AG10803 (cell line): ENCODE results near the gene C6orf52.

Source experiments
- DNase-seq: peaks from one replicate; pipeline ENCODE4 v3.0.0; 2010; ENCODE audit warnings: low read depth
- H3K4me3 ChIP-seq: 2 replicates; pipeline ENCODE4 v1.5.1; 2011; ENCODE audit warnings: mild to moderate bottlenecking, low read length, control low read depth
- TF ChIP-seq, protein P1 (sequence below): conservative IDR thresholded peaks from 2 replicates; pipeline ENCODE4 v1.5.1; 2011; ENCODE audit warnings: mild to moderate bottlenecking, low read length, control low read depth, inconsistent platforms

Gene C6orf52

DNA sequence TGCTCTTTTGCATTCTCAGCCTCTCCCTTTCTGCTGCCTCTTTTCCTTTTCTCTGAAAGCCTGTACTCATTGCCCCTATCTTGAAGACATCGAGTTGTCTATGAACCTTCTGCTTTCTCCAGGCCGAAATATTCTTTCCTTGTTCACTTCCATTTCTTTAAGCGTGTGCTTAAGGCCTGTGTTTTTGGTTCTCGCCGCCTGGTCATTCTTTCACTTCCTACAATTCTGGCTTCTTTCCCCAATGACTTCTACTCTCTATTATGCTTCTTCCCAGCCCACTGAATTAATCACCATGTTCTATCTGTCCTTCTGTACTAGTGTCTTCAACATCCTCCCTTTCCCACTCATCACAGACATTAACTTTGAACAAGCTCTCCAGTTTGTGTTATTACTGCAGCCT, 69.6 kb downstream of the C6orf52 start:
- TF ChIP-seq, protein P1, sequence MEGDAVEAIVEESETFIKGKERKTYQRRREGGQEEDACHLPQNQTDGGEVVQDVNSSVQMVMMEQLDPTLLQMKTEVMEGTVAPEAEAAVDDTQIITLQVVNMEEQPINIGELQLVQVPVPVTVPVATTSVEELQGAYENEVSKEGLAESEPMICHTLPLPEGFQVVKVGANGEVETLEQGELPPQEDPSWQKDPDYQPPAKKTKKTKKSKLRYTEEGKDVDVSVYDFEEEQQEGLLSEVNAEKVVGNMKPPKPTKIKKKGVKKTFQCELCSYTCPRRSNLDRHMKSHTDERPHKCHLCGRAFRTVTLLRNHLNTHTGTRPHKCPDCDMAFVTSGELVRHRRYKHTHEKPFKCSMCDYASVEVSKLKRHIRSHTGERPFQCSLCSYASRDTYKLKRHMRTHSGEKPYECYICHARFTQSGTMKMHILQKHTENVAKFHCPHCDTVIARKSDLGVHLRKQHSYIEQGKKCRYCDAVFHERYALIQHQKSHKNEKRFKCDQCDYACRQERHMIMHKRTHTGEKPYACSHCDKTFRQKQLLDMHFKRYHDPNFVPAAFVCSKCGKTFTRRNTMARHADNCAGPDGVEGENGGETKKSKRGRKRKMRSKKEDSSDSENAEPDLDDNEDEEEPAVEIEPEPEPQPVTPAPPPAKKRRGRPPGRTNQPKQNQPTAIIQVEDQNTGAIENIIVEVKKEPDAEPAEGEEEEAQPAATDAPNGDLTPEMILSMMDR = no peak
- no peak overlapping the region for H3K4me3 ChIP-seq
- DNase-seq = no peak

DNA sequence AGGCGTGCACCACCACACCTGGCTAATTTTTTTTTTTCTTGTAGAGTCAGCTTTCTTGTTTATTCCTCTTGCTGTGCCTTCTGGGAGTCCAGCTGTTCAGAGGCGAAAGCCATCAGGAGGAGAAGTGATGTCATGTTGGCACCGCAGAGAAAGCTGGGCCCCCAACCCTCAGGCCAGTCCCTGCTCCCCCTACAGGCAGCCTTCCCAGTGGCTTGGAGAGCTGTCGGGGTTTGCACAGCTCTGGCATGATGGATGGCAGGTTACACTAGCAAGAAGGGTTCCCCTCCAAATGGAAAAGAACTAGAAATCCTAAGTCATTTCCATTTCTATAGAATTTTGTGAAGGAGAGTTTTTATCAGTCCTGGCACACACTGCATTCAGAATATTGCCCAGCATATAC, 72.6 kb downstream of the C6orf52 start:
- TF ChIP-seq, protein P1 = no peak
- no peak overlapping the region for H3K4me3 ChIP-seq
- DNase-seq = no peak
